ENCODE data around the gene C22orf23.

- TF ChIP-seq CTCF (IDR thresholded peaks at IDR 0.05; ENCODE audit: low read depth, low read length) (no peak), EZH2phosphoT487 (IDR thresholded peaks at IDR 0.05; ENCODE audit: low read depth) (no peak)
These were observed 21.5 kb downstream of the C22orf23 start for GRCh38 chr22:37931893-37932389.
